ENCODE results near the gene HDAC4.

Gene HDAC4

DNA sequence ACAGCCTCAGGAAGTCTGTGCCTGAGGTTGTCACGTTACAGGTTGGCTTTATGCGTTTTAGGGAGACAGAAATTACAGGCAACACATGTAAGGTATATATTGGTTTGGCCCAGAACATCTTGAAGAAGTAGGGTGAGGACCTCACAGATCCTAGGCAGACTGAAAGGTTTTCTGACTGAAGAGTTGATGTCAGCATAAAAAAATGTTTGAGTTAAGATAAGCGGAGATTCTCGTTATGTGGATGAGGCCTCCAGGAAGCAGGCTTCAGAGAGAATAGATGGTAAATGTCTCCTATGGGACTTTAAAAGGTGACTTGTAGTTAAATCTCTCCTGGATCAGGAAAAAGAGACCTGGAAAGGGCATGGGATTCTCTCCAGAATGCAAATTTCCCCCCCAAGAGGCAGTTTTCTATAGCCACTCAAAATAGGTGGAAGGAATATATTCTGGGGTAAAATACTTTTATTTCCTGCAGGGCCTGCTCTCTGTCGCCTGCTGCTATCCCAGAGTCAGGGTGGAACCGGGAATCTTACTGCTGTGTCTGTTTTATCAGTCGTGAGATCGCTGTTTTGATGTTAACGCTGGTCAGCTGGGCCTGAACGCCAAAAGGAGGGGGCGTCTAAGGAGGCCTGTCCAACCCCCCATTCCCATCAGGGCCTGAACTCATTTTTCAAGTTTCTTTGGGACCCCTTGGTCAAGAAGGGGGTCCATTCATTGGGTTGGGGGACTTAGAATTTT, 171.1 kb downstream of the HDAC4 start:
- Histone ChIP-seq H3K9ac (ENCODE audit: low read length) (no peak overlapping the region), H3K4me3 (ENCODE audit: low read length) (no peak overlapping the region), H3K36me3 (ENCODE audit: control insufficient read depth, insufficient read depth, low read length) (no peaks in the 10 kb centered on the region), H3K4me1 (ENCODE audit: control insufficient read depth, insufficient read depth, low read length) (peaks cover 23% of the 10 kb centered on the region), H3K27me3 (ENCODE audit: control insufficient read depth, insufficient read depth, low read length) (no peaks in the 10 kb centered on the region), H3K9me3 (ENCODE audit: control insufficient read depth, low read length) (no peaks in the 10 kb centered on the region)

DNA sequence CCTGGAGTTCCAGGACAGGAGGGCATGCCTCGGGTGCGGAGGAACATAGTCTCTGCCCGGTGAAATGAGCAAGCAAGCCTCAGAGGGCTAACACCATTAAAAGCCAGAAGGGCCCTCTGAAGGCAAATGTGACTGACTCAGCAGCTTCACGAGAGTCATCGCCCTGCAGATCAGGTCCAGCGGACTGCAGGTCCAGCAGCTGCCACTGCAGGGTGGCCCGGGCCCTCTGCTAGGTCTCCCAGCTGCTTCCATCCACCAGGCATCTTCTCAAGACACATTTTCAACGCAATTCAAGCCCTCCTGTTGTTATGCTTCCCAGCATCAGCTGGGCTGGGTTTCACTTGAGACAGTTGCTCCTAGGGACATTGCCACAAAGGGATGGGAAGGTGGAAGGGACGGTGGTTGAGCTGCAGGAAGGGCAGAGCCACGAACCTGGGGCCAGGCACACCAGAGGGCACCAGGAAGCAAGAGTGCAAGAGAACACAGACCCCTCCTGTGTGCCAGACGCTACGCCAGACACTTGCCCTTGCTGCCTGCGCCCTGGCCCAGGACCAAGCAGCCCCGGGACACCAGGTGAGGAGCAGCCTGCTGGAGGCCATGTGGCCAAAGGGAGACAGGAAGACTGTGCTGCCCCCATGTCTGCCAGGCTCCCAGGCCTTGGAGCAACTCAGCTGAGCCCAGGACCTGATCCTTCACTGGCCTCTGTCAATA, 173.0 kb downstream of the HDAC4 start:
- Histone ChIP-seq H3K27me3 (ENCODE audit: control insufficient read depth, insufficient read depth, low read length) (no peaks in the 10 kb centered on the region), H3K36me3 (ENCODE audit: control insufficient read depth, insufficient read depth, low read length) (no peaks in the 10 kb centered on the region), H3K9me3 (ENCODE audit: control insufficient read depth, low read length) (no peaks in the 10 kb centered on the region), H3K4me1 (ENCODE audit: control insufficient read depth, insufficient read depth, low read length) (peaks cover 39% of the 10 kb centered on the region), H3K4me3 (ENCODE audit: low read length) (no peak overlapping the region), H3K9ac (ENCODE audit: low read length) (no peak overlapping the region)

DNA sequence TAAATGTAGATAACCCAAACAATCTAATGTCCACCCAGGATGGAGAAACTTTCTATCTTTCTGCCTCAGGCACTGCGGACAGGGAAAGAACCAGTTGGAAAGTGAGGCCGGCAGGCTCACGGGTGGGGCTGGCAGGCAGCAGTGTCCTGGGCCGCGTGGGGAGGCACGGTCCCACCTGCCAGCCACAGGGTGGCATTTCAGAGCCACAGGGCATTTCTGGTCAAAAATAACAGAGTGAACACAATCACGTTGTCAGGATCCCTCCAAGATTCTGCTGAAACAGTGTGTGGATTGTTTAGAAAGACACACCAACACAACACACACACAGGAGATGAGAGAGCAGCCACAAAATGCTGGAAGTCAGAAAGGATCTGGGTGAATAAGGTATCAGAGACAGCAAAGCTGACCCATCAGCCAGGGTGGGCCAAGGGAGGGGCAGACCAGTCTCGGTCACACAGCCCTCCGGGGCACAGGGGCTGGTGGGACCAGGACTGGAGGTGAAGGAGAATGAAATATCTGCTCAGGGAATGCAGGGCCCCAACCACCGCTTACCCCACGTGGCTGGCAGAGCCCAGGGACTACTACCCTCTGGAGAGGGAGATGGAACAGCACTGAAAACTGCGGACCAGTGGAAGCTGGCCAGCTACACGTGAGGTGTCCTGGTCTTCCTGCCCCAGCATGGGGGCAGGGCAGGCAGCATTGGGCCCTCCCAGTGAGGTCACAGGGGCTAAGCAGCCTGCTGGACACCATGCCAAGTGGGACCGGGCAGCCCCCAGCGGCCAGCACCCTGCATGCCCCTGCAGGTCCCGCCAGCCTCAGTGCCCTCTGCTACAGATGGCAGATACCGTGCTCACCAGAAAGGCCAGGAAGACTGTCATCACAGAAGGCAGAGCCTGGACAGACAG, 173.9 kb downstream of the HDAC4 start:
- H3K27me3 ChIP-seq (ENCODE audit: control insufficient read depth, insufficient read depth, low read length): no peaks in the 10 kb centered on the region
- H3K36me3 ChIP-seq (ENCODE audit: control insufficient read depth, insufficient read depth, low read length): no peaks in the 10 kb centered on the region
- peaks cover 48% of the 10 kb centered on the region for H3K4me1 ChIP-seq (ENCODE audit: control insufficient read depth, insufficient read depth, low read length)
- peak overlapping the region; percentile 10 for H3K9ac ChIP-seq (ENCODE audit: low read length)
- no peak overlapping the region for H3K4me3 ChIP-seq (ENCODE audit: low read length)
- no peaks in the 10 kb centered on the region for H3K9me3 ChIP-seq (ENCODE audit: control insufficient read depth, low read length)

DNA sequence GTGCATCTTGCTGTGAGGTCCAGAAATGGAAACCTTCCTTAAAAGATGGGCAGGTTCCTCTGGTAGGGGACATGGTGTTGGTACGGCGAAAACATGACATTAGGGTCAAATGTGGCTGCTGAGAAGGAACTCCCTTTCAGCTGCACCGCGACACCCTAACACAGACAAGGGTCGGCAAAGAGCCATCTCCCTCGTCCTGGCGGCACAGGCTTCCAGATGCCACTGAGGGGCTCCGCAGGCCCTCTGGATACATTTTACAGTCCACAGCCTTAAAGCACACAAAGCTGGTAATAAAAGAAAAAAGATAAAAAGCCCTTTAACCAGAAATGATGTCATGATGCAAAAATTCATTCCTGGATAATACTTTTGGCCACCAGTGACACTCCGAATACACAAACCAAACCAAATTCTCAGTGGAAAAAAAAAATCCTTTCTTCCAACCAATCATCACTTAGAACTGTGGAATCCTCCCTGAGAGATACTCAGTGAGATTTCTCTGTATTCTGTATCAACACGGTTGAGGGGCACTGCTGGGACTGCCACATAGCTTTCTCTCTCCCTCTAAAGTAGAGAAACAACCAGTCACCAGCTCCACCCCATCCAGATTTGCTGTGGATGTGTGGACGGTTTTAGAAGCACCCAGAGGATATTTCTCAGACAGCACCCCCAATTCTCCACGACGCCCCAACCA, 174.8 kb downstream of the HDAC4 start:
- peaks cover 57% of the 10 kb centered on the region for H3K4me1 ChIP-seq (ENCODE audit: control insufficient read depth, insufficient read depth, low read length)
- no peaks in the 10 kb centered on the region for H3K36me3 ChIP-seq (ENCODE audit: control insufficient read depth, insufficient read depth, low read length)
- H3K4me3 ChIP-seq (ENCODE audit: low read length): no peak overlapping the region
- no peaks in the 10 kb centered on the region for H3K27me3 ChIP-seq (ENCODE audit: control insufficient read depth, insufficient read depth, low read length)
- H3K9ac ChIP-seq (ENCODE audit: low read length): no peak overlapping the region
- no peaks in the 10 kb centered on the region for H3K9me3 ChIP-seq (ENCODE audit: control insufficient read depth, low read length)

DNA sequence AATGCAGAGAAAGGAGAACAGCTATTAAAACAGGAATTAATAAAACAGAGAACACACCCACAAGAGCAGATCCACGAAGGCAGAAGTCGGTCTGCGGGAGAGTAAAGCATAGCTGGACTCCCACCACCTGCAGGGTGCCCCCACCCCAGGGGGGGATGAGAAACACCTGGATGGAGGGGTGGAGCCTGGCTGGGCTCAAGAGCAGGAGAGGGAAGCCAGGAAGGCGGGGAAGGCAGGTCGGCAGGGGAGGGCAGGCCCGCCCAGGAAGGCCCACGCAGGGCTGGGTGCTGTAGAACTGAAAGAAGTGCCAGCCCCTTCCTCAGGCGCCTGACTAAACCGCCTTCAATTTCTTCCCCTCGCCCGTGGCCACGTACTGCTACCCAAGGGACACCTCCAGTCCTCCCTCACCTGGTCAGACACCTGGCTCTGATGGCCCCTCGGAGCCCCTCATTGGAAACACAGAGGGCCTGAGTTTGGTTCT, 175.4 kb downstream of the HDAC4 start:
- Histone ChIP-seq H3K9ac (ENCODE audit: low read length) (no peak overlapping the region), H3K27me3 (ENCODE audit: control insufficient read depth, insufficient read depth, low read length) (no peaks in the 10 kb centered on the region), H3K4me3 (ENCODE audit: low read length) (no peak overlapping the region)

DNA sequence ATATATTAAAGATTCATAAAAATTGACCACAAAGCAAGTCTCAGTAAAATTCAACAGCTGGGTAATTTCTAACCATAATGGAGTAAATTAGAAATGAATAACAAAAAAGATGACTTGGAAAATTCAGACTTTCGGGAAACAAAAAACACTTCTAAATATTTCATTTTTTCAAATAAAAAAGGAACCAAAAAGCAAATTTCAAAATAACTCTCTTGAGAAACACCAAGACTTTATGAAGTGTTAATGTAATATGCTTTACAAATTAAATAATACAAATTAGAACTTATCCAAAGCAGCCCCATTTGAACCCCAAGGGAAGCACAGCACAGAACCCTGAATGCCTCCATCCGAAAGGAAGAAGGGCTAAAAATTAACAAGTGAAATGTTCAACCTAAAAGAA, 175.9 kb downstream of the HDAC4 start:
- Histone ChIP-seq H3K9me3 (ENCODE audit: control insufficient read depth, low read length) (no peaks in the 10 kb centered on the region), H3K4me3 (ENCODE audit: low read length) (no peak overlapping the region), H3K27me3 (ENCODE audit: control insufficient read depth, insufficient read depth, low read length) (no peaks in the 10 kb centered on the region), H3K9ac (ENCODE audit: low read length) (no peak overlapping the region), H3K4me1 (ENCODE audit: control insufficient read depth, insufficient read depth, low read length) (peaks cover 58% of the 10 kb centered on the region), H3K36me3 (ENCODE audit: control insufficient read depth, insufficient read depth, low read length) (no peaks in the 10 kb centered on the region)

More for the DNA sequence above, 175.4 kb downstream of the HDAC4 start:
- Histone ChIP-seq H3K9me3 (ENCODE audit: control insufficient read depth, low read length) (no peaks in the 10 kb centered on the region), H3K36me3 (ENCODE audit: control insufficient read depth, insufficient read depth, low read length) (no peaks in the 10 kb centered on the region), H3K4me1 (ENCODE audit: control insufficient read depth, insufficient read depth, low read length) (peaks cover 58% of the 10 kb centered on the region)

DNA sequence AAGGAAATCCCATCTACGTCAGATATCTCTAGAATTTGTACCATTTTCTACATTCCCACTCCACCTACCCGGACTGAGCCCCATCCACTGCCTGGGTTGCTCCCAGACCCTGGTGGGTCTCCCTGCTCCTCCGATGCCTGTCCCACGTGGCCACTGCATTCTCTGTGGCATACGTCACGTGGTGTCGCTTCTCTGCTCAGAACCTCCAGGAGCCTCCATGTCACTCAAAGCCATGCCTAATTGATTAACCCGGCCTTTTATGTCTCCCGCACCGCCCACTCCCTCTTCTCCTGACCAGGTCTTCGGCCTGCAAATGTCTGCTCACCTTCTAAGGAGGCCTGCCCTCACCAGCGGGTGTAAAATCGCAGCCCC, 176.6 kb downstream of the HDAC4 start:
- no peak overlapping the region for H3K9ac ChIP-seq (ENCODE audit: low read length)
- H3K4me3 ChIP-seq (ENCODE audit: low read length): no peak overlapping the region
- peaks cover 58% of the 10 kb centered on the region for H3K4me1 ChIP-seq (ENCODE audit: control insufficient read depth, insufficient read depth, low read length)
- H3K36me3 ChIP-seq (ENCODE audit: control insufficient read depth, insufficient read depth, low read length): no peaks in the 10 kb centered on the region
- no peaks in the 10 kb centered on the region for H3K9me3 ChIP-seq (ENCODE audit: control insufficient read depth, low read length)
- no peaks in the 10 kb centered on the region for H3K27me3 ChIP-seq (ENCODE audit: control insufficient read depth, insufficient read depth, low read length)

DNA sequence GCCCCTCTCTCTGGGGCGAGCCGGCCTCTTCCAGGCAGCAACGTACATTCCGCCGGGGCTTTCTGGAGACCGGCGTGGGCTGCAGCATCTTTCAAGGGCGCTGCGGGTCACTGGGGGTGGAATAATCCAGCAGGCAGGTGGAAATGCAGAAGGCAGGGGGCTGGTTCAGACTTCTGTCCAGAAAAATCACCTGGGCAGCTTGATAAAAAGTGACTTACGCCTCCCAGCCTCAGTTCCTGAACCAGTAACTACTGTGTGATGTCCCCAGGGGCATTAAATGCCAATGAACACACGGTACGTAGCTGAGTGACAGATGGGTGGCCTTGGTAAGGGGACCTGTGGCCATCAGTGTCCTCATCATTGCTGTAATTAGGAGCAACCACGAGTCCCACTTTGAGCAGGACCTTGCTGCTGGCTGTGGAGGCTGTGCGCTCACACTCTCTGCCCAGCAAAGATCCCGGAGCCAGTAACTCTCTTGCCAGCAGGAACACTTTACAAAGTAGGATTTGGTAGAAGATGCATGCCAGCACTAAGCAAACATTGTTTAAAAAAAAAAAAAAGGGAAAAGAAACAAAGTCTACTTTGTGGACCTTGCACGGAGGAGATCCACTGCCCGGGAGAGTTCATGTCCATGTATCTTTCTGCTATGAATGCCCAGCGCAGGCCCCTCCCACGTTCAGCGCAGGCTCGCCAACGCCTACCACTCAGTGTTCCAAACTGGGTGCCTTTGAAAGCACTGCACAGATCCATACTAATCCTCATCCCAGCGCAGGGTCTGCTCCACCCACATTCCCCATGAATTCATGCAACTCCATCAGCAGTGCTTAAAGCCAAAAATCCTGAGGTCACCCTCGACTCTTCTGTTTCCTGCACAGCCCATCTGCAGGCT, 177.3 kb downstream of the HDAC4 start:
- no peaks in the 10 kb centered on the region for H3K27me3 ChIP-seq (ENCODE audit: control insufficient read depth, insufficient read depth, low read length)
- H3K36me3 ChIP-seq (ENCODE audit: control insufficient read depth, insufficient read depth, low read length): no peaks in the 10 kb centered on the region
- peak overlapping the region; percentile 4 for H3K9ac ChIP-seq (ENCODE audit: low read length)
- peaks cover 58% of the 10 kb centered on the region for H3K4me1 ChIP-seq (ENCODE audit: control insufficient read depth, insufficient read depth, low read length)
- no peak overlapping the region for H3K4me3 ChIP-seq (ENCODE audit: low read length)
- no peaks in the 10 kb centered on the region for H3K9me3 ChIP-seq (ENCODE audit: control insufficient read depth, low read length)

DNA sequence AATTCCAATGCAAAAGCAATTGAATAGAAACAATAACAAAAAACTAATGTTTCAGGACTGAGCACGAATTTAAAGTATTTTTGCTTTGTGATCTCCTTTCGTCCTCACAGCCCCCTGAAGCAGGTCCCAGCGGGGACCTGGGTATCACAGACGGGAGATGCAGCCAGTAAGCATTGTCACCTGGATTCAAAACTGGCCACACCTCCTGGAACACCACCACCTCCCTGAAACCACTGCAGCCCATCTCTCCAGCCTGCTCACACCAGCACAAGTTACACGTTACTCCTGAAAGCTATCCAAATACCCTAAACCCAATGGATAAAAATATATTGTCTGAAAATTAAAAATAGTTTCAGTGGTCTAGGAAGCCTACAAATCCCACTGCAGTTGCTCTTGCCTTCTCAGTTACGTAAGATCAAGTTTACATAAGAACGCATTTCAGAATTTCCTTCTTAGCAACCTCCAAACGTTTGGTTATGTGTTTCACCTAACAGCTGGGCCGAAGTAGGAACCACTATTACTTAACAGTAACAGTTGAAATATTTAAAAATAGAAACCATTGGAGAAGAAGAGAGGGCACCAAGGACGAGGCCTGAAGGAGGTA, 178.0 kb downstream of the HDAC4 start:
- Histone ChIP-seq H3K9me3 (ENCODE audit: control insufficient read depth, low read length) (no peaks in the 10 kb centered on the region), H3K27me3 (ENCODE audit: control insufficient read depth, insufficient read depth, low read length) (no peaks in the 10 kb centered on the region), H3K4me1 (ENCODE audit: control insufficient read depth, insufficient read depth, low read length) (peaks cover 58% of the 10 kb centered on the region), H3K36me3 (ENCODE audit: control insufficient read depth, insufficient read depth, low read length) (no peaks in the 10 kb centered on the region), H3K9ac (ENCODE audit: low read length) (no peak overlapping the region), H3K4me3 (ENCODE audit: low read length) (no peak overlapping the region)

DNA sequence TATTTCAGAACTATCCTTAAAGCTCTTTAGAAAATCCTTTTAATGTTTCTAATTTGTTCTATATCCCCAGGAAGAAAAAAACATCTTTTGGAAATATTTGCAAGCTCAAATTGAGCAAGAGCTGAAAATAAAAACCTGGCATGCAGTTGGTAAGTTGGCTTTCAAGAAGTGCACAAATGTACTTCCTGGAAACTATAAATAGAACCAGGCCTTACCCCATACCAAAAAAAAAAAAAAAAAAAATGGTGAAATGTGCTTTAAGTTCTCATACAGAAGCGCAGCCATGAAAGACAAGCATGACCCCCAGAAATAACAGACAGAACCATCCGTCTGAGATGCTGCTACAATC, 178.5 kb downstream of the HDAC4 start:
- Histone ChIP-seq H3K9me3 (ENCODE audit: control insufficient read depth, low read length) (no peaks in the 10 kb centered on the region), H3K36me3 (ENCODE audit: control insufficient read depth, insufficient read depth, low read length) (no peaks in the 10 kb centered on the region), H3K4me1 (ENCODE audit: control insufficient read depth, insufficient read depth, low read length) (peaks cover 54% of the 10 kb centered on the region), H3K9ac (ENCODE audit: low read length) (no peak overlapping the region), H3K27me3 (ENCODE audit: control insufficient read depth, insufficient read depth, low read length) (no peaks in the 10 kb centered on the region), H3K4me3 (ENCODE audit: low read length) (no peak overlapping the region)

All from mucosa of stomach (tissue), 1 donor.